ENCODE measurements around the gene TRIM72. TPM values are rescaled to one million over a fixed set of nuclear protein-coding genes. Genes with fewer than 3 reads are reported as not detected.

TRIM72 gene
- total RNA-seq, 6 experiments from 2014 or later, result 0.06 TPM; not detected in 5

- no peaks in the 10 kb centered on the region for H3K36me3 ChIP-seq
- H3K4me1 ChIP-seq, result peaks cover 0 to 20% (median 0%) of the 10 kb centered on the region in 4 donors
- WGBS (ENCODE audit: insufficient coverage, low coverage, low lambda C conversion rate, missing lambda C conversion rate), result 2% methylated on average over 10 of the region's 58 CpGs
- DNase-seq, result no peak
- peak overlapping the region; percentile 28 to 36 (median 36) for H3K4me3 ChIP-seq
- intact Hi-C loops (cut with DNase I), result no loop called here
- peak in 2 of 4 donors; percentile 18 to 30 for ATAC-seq
- no peaks in the 10 kb centered on the region for H3K9me3 ChIP-seq
- TF ChIP-seq CTCF (IDR thresholded peaks at IDR 0.05) (no peak), POLR2A (IDR thresholded peaks at IDR 0.05) (no peak)
- no peaks in the 10 kb centered on the region for H3K27me3 ChIP-seq
- H3K27ac ChIP-seq, result no peak overlapping the region
These were observed 878 bp downstream of the TRIM72 start for GRCh38 chr16:31214708-31215286.

- no peak for TF ChIP-seq CTCF (IDR thresholded peaks at IDR 0.05)
- Histone ChIP-seq H3K4me3 (peak overlapping the region; percentile 28 to 36 (median 36)), H3K27me3 (no peaks in the 10 kb centered on the region), H3K9me3 (no peaks in the 10 kb centered on the region), H3K4me1 (peaks cover 0 to 20% (median 0%) of the 10 kb centered on the region in 4 donors), H3K27ac (no peak overlapping the region), H3K36me3 (no peaks in the 10 kb centered on the region)
- ATAC-seq, result peak; percentile 79 to 93 (median 82)
- peak in 1 of 3 donors; percentile 69 for DNase-seq
- intact Hi-C loops (cut with DNase I), result no loop called here
- WGBS (ENCODE audit: insufficient coverage, low coverage, low lambda C conversion rate, missing lambda C conversion rate), result 1% methylated on average over 20 of the region's 63 CpGs
These were observed 1.6 kb downstream of the TRIM72 start for GRCh38 chr16:31215287-31216162.

- ATAC-seq (no peak), DNase-seq (peak in 2 of 3 donors; percentile 30 to 50)
- Histone ChIP-seq H3K4me1 (peaks cover 0 to 20% (median 0%) of the 10 kb centered on the region in 4 donors), H3K36me3 (no peaks in the 10 kb centered on the region), H3K27me3 (no peaks in the 10 kb centered on the region), H3K4me3 (no peak within 1 kb of the TSS), H3K9me3 (no peaks in the 10 kb centered on the region), H3K27ac (no peak within 1 kb of the TSS)
- TF ChIP-seq POLR2A (IDR thresholded peaks at IDR 0.05) (no peak), CTCF (IDR thresholded peaks at IDR 0.05) (no peak)
- WGBS (ENCODE audit: insufficient coverage, low coverage, low lambda C conversion rate, missing lambda C conversion rate), result 5% methylated on average over 8 of the region's 52 CpGs
- intact Hi-C loops (cut with DNase I), result no loop called here
These were observed 2.7 kb downstream of the TRIM72 start, which contains the start of gene PYDC1 for GRCh38 chr16:31216422-31217135. TSS of gene PYDC1 (minus strand) at chr16:31217135. CDS start at chr16:31217028, 107 bp downstream.

- no peaks in the 10 kb centered on the region for H3K36me3 ChIP-seq
- H3K4me3 ChIP-seq, result no peak overlapping the region
- intact Hi-C loops (cut with DNase I), result no loop called here
- ATAC-seq, result no peak
- peak in 1 of 3 donors; percentile 3 for DNase-seq
- H3K9me3 ChIP-seq, result no peaks in the 10 kb centered on the region
- no peak overlapping the region for H3K27ac ChIP-seq
- WGBS (ENCODE audit: insufficient coverage, low coverage, low lambda C conversion rate, missing lambda C conversion rate), result no CpG with 5 or more reads among the region's 4 CpGs
- TF ChIP-seq POLR2A (IDR thresholded peaks at IDR 0.05) (no peak), CTCF (IDR thresholded peaks at IDR 0.05) (no peak)
- peaks cover 0 to 20% (median 0%) of the 10 kb centered on the region in 4 donors for H3K4me1 ChIP-seq
- no peaks in the 10 kb centered on the region for H3K27me3 ChIP-seq
These were observed 3.2 kb downstream of the TRIM72 start for GRCh38 chr16:31217136-31217530.
